ENCODE measurements around the gene MAPKBP1.

MAPKBP1 gene

DNA sequence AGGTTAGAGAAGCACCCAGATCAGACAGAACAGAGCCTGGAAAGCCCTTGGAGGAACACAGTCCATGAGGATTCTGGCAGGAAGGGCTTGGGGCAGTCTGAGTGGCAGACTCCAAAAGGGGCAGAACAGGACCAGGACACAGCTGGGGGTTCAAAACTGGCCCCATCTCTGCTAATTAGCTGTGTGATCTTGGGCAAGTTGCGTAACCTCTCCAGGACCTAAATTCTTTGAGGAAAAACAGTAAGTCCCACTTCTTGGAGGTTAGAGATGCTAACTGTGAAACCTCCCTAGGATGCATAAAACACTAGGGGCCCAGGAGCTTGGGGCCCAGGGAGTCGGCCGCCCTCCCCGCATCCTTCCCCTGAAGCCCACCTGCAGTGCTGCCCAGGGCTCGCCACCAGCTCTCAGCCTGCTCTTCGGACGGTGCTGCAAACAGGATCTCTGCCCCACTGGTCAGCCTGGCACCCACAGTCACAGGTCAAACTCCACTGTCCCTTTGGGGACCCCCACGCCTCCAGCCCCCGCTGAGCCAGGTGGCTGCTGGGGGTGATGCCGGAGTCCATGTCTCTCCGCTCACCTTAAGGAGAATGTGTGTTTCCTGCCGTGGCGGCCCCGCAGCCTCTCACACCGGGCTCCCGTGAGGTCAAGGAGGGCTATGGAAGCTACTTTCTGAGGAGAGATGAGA, 76.3 kb downstream of the MAPKBP1 start:
- no peak for DNase-seq (ENCODE audit: insufficient read length, low spot score)
- FAIRE-seq: no peak
- TF ChIP-seq, protein P1, sequence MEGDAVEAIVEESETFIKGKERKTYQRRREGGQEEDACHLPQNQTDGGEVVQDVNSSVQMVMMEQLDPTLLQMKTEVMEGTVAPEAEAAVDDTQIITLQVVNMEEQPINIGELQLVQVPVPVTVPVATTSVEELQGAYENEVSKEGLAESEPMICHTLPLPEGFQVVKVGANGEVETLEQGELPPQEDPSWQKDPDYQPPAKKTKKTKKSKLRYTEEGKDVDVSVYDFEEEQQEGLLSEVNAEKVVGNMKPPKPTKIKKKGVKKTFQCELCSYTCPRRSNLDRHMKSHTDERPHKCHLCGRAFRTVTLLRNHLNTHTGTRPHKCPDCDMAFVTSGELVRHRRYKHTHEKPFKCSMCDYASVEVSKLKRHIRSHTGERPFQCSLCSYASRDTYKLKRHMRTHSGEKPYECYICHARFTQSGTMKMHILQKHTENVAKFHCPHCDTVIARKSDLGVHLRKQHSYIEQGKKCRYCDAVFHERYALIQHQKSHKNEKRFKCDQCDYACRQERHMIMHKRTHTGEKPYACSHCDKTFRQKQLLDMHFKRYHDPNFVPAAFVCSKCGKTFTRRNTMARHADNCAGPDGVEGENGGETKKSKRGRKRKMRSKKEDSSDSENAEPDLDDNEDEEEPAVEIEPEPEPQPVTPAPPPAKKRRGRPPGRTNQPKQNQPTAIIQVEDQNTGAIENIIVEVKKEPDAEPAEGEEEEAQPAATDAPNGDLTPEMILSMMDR (IDR thresholded peaks at IDR 0.05; ENCODE audit: insufficient read depth, missing control alignments): no peak

DNA sequence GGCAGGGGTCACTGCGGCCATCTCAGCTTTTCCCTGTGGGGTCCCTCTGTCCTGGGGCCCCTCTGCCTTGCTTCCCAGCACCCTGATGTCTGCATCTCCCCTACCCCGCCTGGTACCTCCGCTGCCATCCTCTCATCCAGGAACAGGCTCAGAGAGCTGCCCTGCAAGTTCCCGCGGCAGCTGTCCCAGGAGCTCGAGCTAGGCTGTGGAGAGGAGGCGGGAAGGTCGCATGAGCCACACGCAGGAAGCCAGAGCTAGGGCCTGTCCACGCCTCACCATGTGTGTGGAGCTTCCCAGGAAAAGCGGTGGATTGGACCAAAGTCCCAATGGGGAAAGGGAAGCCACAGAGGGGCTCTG, 76.9 kb downstream of the MAPKBP1 start:
- TF ChIP-seq, protein P1 (IDR thresholded peaks at IDR 0.05; ENCODE audit: insufficient read depth, missing control alignments): no peak
- DNase-seq (ENCODE audit: insufficient read length, low spot score) (no peak), FAIRE-seq (no peak)

DNA sequence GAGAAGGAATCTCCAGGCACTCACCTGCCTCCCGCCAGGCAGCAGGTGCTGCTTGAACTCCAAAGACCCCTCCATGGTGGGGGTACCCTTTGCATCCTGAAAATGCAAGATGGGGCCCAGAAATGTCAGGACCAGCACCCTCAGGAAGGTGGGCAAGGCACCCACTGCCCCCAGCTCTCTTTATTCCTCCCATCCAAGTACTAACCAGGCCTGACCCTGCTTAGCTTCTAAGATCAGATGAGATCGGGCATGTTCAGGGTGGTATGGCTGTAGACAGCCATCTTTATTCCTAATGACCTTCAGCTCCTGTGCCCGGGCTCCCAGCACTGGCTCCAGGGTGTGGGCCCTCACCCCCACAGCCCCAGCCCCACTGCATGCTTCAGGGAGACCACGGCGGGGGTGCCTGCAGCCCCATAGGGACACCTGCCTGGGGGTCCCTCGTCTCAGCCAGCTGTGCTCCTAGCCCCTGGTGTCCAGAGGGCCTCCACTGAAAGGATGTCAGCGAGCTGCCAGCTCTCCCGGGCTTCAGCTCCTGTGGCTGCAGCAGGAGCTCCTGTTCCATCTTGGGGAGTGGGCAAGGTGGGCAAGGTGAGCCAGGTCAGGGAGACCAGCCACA, 77.6 kb downstream of the MAPKBP1 start:
- TF ChIP-seq, protein P1 (IDR thresholded peaks at IDR 0.05; ENCODE audit: insufficient read depth, missing control alignments): no peak
- no peak for DNase-seq (ENCODE audit: insufficient read length, low spot score)
- no peak for FAIRE-seq

DNA sequence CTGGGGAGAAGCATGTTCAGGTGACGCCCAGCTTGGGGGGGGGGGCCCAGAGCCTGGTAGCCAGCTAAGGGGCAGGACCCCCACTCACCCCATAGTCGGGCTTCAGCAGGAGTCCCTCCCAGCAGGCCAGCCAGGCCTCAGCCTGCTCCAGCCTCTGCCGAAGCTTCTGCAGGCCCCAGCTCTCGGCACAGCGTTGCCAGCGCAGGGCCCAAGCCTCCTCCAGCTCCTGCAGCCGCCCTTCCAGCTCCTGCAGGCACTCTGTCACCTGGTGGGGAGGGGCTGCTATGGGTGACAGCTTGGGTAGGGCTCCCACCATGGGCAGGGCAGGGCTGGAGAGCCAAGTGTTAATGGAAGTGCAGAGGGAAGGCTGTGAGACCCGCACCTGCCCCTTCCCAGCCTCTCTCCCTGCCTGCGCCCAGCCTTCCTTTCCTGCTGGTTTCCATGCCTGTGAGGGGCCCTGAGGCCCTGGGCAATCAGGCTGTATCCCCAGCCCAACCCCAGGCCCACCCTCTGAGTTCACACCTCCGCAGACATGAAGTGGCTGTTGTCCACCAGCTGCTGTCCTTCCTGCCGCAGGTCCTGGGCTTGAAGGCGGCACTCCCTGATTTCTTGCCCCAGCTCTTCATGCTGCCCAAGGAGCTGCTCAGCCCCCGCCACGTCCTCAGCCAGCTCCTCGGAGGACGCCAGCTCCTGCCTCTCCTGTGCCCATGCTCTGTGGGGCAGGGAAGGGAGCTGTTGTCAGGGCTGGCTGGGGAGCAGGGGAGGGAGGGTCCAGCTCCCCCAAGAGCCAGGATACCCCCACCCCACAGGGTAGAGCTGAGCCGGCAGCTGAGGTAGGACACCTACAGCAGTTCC, 78.7 kb downstream of the MAPKBP1 start:
- no peak for DNase-seq (ENCODE audit: insufficient read length, low spot score)
- TF ChIP-seq, protein P1 (IDR thresholded peaks at IDR 0.05; ENCODE audit: insufficient read depth, missing control alignments): no peak
- FAIRE-seq: no peak

DNA sequence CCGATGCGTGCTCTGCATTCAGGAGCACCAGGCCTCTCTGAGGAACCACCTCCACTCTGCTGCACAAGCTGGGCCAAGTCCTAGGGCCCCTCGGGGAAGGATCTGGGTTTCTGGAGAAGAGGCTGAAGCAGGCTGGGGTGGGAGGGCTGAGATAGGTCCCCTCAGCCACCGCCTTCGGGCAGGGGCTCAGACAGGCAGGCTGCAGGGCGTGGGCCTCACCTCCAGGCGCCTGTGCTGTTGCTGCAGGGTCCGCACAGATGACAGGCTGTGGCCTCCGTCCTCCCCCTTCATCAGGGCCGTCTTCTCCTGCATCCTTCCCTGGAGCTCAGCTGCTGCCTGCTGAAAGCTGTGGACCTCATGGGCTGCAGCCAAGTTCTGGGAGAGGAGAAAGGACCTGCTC, 79.5 kb downstream of the MAPKBP1 start:
- TF ChIP-seq, protein P1 (IDR thresholded peaks at IDR 0.05; ENCODE audit: insufficient read depth, missing control alignments): no peak
- DNase-seq (ENCODE audit: insufficient read length, low spot score) (no peak), FAIRE-seq (no peak)

DNA sequence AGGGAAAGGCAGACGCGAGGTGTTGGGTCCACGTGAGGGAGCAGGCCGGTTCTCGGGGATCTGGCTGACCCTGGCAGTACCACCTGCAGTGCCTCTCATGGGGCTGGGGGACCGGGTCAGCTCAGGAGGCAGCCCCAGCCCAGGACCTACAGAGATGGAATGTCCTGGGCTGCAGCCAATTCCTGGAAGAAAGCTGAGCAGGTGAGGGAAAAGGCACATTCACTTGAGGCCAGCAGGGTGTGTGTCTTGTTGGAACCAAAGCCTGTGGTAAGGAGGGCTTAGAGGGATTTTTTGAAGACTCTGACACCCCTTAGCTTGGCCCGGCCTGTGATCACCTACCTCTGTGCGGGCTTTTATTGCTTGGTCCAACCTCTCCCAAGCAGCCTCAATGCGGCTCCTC, 80.2 kb downstream of the MAPKBP1 start:
- TF ChIP-seq, protein P1 (IDR thresholded peaks at IDR 0.05; ENCODE audit: insufficient read depth, missing control alignments): no peak
- no peak for FAIRE-seq
- no peak for DNase-seq (ENCODE audit: insufficient read length, low spot score)

Data from D721Med (cell line).